ENCODE data around the gene CDC42EP4.

- TF ChIP-seq, protein P1, sequence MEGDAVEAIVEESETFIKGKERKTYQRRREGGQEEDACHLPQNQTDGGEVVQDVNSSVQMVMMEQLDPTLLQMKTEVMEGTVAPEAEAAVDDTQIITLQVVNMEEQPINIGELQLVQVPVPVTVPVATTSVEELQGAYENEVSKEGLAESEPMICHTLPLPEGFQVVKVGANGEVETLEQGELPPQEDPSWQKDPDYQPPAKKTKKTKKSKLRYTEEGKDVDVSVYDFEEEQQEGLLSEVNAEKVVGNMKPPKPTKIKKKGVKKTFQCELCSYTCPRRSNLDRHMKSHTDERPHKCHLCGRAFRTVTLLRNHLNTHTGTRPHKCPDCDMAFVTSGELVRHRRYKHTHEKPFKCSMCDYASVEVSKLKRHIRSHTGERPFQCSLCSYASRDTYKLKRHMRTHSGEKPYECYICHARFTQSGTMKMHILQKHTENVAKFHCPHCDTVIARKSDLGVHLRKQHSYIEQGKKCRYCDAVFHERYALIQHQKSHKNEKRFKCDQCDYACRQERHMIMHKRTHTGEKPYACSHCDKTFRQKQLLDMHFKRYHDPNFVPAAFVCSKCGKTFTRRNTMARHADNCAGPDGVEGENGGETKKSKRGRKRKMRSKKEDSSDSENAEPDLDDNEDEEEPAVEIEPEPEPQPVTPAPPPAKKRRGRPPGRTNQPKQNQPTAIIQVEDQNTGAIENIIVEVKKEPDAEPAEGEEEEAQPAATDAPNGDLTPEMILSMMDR (IDR thresholded peaks at IDR 0.05; ENCODE audit: borderline replicate concordance, extremely low read depth, low read length, poor library complexity, severe bottlenecking), result no peak
- no peak for TF ChIP-seq EZH2 (IDR thresholded peaks at IDR 0.05; ENCODE audit: borderline replicate concordance, low read depth, low read length, severe bottlenecking)
Measured at GRCh38 chr17:73284354-73284753, 27.4 kb downstream of the CDC42EP4 start.

All from DND-41 (cell line).